Trophoblast cell (in vitro differentiated cells and primary cell): Measurements from ENCODE around the gene IBTK.

ENCODE experiments used
- DNase-seq, 2 donors: peaks; one replicate each; pipeline ENCODE4 v3.0.0-alpha.2; 2016
- H2AFZ ChIP-seq: 2 replicates; pipeline ENCODE4 v1.6.1; 2013; ENCODE audit warnings: low read length, moderate library complexity, mild to moderate bottlenecking; ENCODE audit not compliant: insufficient read depth, poor library complexity
- H2AK5ac ChIP-seq: 2 replicates; pipeline ENCODE4 v1.6.1; 2013; ENCODE audit warnings: mild to moderate bottlenecking, low read length
- H2BK120ac ChIP-seq: 2 replicates; pipeline ENCODE4 v1.6.1; 2013; ENCODE audit warnings: low read length, mild to moderate bottlenecking, moderate library complexity; ENCODE audit not compliant: insufficient read depth, poor library complexity
- H2BK12ac ChIP-seq: 2 replicates; pipeline ENCODE4 v1.6.1; 2013; ENCODE audit warnings: mild to moderate bottlenecking, low read length, moderate library complexity
- H2BK5ac ChIP-seq: 2 replicates; pipeline ENCODE4 v1.6.1; 2013; ENCODE audit warnings: low read length, low read depth, moderate library complexity, mild to moderate bottlenecking; ENCODE audit not compliant: poor library complexity
- H3K14ac ChIP-seq: 2 replicates; pipeline ENCODE4 v1.6.1; 2013; ENCODE audit warnings: mild to moderate bottlenecking, low read length
- H3K18ac ChIP-seq: 2 replicates; pipeline ENCODE4 v1.6.1; 2013; ENCODE audit warnings: mild to moderate bottlenecking, low read length
- H3K23ac ChIP-seq: 2 replicates; pipeline ENCODE4 v1.6.1; 2013; ENCODE audit warnings: low read length
- H3K27ac ChIP-seq: 2 replicates; pipeline ENCODE4 v1.5.1; 2013; ENCODE audit warnings: low read depth, mild to moderate bottlenecking, inconsistent platforms, low read length, moderate library complexity
- H3K27me3 ChIP-seq: 2 replicates; pipeline ENCODE4 v1.6.1; 2013; ENCODE audit warnings: inconsistent platforms, mild to moderate bottlenecking, low read length, moderate library complexity; ENCODE audit not compliant: insufficient read depth
- H3K36me3 ChIP-seq, 2 experiments: 1 replicate in 1 of 2; 2 replicates in 1 of 2; pipeline ENCODE4 v1.6.1; 2013; ENCODE audit warnings: low read length in 2 of 2, mild to moderate bottlenecking in 2 of 2, moderate library complexity in 1 of 2; ENCODE audit not compliant: insufficient read depth in 2 of 2, control insufficient read depth in 1 of 2
- H3K4ac ChIP-seq: 2 replicates; pipeline ENCODE4 v1.6.1; 2013; ENCODE audit warnings: low read depth, mild to moderate bottlenecking, low read length, moderate library complexity
- H3K4me1 ChIP-seq, 2 experiments: 1 replicate in 1 of 2; 2 replicates in 1 of 2; pipeline ENCODE4 v1.6.1; 2013; ENCODE audit warnings: low read length in 2 of 2, mild to moderate bottlenecking in 2 of 2, moderate library complexity in 1 of 2; ENCODE audit not compliant: insufficient read depth in 2 of 2, control insufficient read depth in 1 of 2
- H3K4me2 ChIP-seq: 2 replicates; pipeline ENCODE4 v1.6.1; 2013; ENCODE audit warnings: inconsistent platforms, mild to moderate bottlenecking, low read length, moderate library complexity
- H3K4me3 ChIP-seq: 2 replicates; pipeline ENCODE4 v1.5.1; 2013; ENCODE audit warnings: mild to moderate bottlenecking, low read depth, low read length, inconsistent platforms
- H3K79me1 ChIP-seq: one replicate; pipeline ENCODE4 v1.6.1; 2013; ENCODE audit warnings: low read length
- H3K79me2 ChIP-seq: 2 replicates; pipeline ENCODE4 v1.6.1; 2013; ENCODE audit warnings: low read length, mild to moderate bottlenecking; ENCODE audit not compliant: control insufficient read depth, insufficient read depth, poor library complexity
- H3K9ac ChIP-seq: 2 replicates; pipeline ENCODE4 v1.6.1; 2013; ENCODE audit warnings: mild to moderate bottlenecking, low read length
- H3K9me3 ChIP-seq: 2 replicates; pipeline ENCODE4 v1.6.1; 2013; ENCODE audit warnings: low read depth, mild to moderate bottlenecking, control low read depth, inconsistent platforms, low read length; ENCODE audit not compliant: insufficient read depth
- H4K12ac ChIP-seq: 2 replicates; pipeline ENCODE4 v1.6.1; 2013; ENCODE audit warnings: low read depth, mild to moderate bottlenecking, low read length, moderate library complexity
- H4K8ac ChIP-seq: 2 replicates; pipeline ENCODE4 v1.6.1; 2013; ENCODE audit warnings: low read depth, mild to moderate bottlenecking, low read length, moderate library complexity
- H4K91ac ChIP-seq: one replicate; pipeline ENCODE4 v1.6.1; 2013; ENCODE audit warnings: low read depth, mild to moderate bottlenecking, low read length, moderate library complexity
- WGBS: extraction: QIAGEN DNeasy Blood & Tissue Kit; methylation state at CpG from one replicate; pipeline ENCODE4 v1.1.7; 2013; ENCODE audit warnings: missing lambda C conversion rate; ENCODE audit not compliant: insufficient read length, insufficient coverage; ENCODE audit errors: extremely low coverage; 5-methylcytosine and 5-hydroxymethylcytosine counted together

Gene IBTK

GRCh38 chr6:82172594-82172993 is 75.0 kb downstream of the IBTK start:
- Histone ChIP-seq H4K91ac (no peak overlapping the region), H3K4me3 (no peak overlapping the region), H3K4me2 (no peak overlapping the region), H3K9ac (no peak overlapping the region), H3K36me3 (peaks cover 9 to 11% of the 10 kb centered on the region in 2 experiments), H2AFZ (no peak overlapping the region), H3K23ac (no peak overlapping the region), H3K79me1 (no peaks in the 10 kb centered on the region), H3K9me3 (no peaks in the 10 kb centered on the region), H2AK5ac (no peak overlapping the region), H3K79me2 (no peaks in the 10 kb centered on the region), H3K18ac (no peak overlapping the region), H3K27me3 (no peaks in the 10 kb centered on the region), H3K4me1 (no peaks in the 10 kb centered on the region), H2BK120ac (no peak overlapping the region), H3K4ac (no peak overlapping the region), H4K12ac (no peak overlapping the region), H2BK5ac (no peak overlapping the region), H3K27ac (no peak overlapping the region), H3K14ac (no peak overlapping the region), H2BK12ac (no peak overlapping the region), H4K8ac (no peak overlapping the region)
- DNase-seq = no peak
- no CpG with 5 or more reads among the region's 5 CpGs for WGBS

GRCh38 chr6:82169138-82169876 is 78.2 kb downstream of the IBTK start:
- Histone ChIP-seq H3K9me3 (no peaks in the 10 kb centered on the region), H3K4me1 (no peaks in the 10 kb centered on the region), H4K12ac (no peak overlapping the region), H3K4me2 (no peak overlapping the region), H3K23ac (no peak overlapping the region), H2AFZ (no peak overlapping the region), H4K8ac (no peak overlapping the region), H3K27me3 (no peaks in the 10 kb centered on the region), H3K27ac (no peak overlapping the region), H2AK5ac (no peak overlapping the region), H3K18ac (no peak overlapping the region), H2BK12ac (no peak overlapping the region), H3K36me3 (peaks cover 7 to 9% of the 10 kb centered on the region in 2 experiments), H3K79me2 (no peaks in the 10 kb centered on the region), H4K91ac (no peak overlapping the region), H3K79me1 (no peaks in the 10 kb centered on the region), H2BK120ac (no peak overlapping the region), H3K9ac (no peak overlapping the region), H3K4ac (no peak overlapping the region), H2BK5ac (no peak overlapping the region), H3K14ac (no peak overlapping the region), H3K4me3 (no peak overlapping the region)
- no CpG with 5 or more reads among the region's 2 CpGs for WGBS
- no peak for DNase-seq

- H2AK5ac ChIP-seq = no peak overlapping the region
- no peaks in the 10 kb centered on the region for H3K9me3 ChIP-seq
- no peaks in the 10 kb centered on the region for H3K4me1 ChIP-seq
- no peak overlapping the region for H3K23ac ChIP-seq
- peaks cover 4% of the 10 kb centered on the region in 2 experiments for H3K36me3 ChIP-seq
- no peak overlapping the region for H3K4me3 ChIP-seq
- no peak overlapping the region for H3K18ac ChIP-seq
- H3K4ac ChIP-seq = no peak overlapping the region
- H2BK5ac ChIP-seq = no peak overlapping the region
- H3K27me3 ChIP-seq = no peaks in the 10 kb centered on the region
- H4K12ac ChIP-seq = no peak overlapping the region
- no CpG with 5 or more reads among the region's 5 CpGs for WGBS
- no peaks in the 10 kb centered on the region for H3K79me1 ChIP-seq
- no peak overlapping the region for H4K91ac ChIP-seq
- no peak for DNase-seq
- no peak overlapping the region for H2BK12ac ChIP-seq
- no peak overlapping the region for H2AFZ ChIP-seq
- H3K27ac ChIP-seq = no peak overlapping the region
- no peak overlapping the region for H4K8ac ChIP-seq
- H3K4me2 ChIP-seq = no peak overlapping the region
- H3K14ac ChIP-seq = no peak overlapping the region
- H2BK120ac ChIP-seq = no peak overlapping the region
- H3K79me2 ChIP-seq = no peaks in the 10 kb centered on the region
- H3K9ac ChIP-seq = no peak overlapping the region
These were observed 81.1 kb downstream of the IBTK start for GRCh38 chr6:82166493-82166892.

GRCh38 chr6:82160255-82160990 is 87.1 kb downstream of the IBTK start:
- Histone ChIP-seq H4K12ac (no peak overlapping the region), H3K4me1 (no peaks in the 10 kb centered on the region), H3K79me2 (no peaks in the 10 kb centered on the region), H4K91ac (no peak overlapping the region), H2BK120ac (no peak overlapping the region), H3K14ac (no peak overlapping the region), H3K27me3 (no peaks in the 10 kb centered on the region), H3K4me2 (no peak overlapping the region), H3K4ac (no peak overlapping the region), H3K36me3 (no peaks in the 10 kb centered on the region), H3K18ac (no peak overlapping the region), H2AK5ac (no peak overlapping the region), H3K79me1 (no peaks in the 10 kb centered on the region), H2BK12ac (no peak overlapping the region), H3K9me3 (no peaks in the 10 kb centered on the region), H2BK5ac (no peak overlapping the region), H2AFZ (no peak overlapping the region), H3K9ac (no peak overlapping the region), H3K23ac (no peak overlapping the region), H3K27ac (no peak overlapping the region), H4K8ac (no peak overlapping the region), H3K4me3 (no peak overlapping the region)
- WGBS = no CpG with 5 or more reads among the region's 12 CpGs
- DNase-seq = no peak
